Kidney (tissue), 14 donors: ENCODE data around the gene LAMA4. TPM values are rescaled to one million over a fixed set of nuclear protein-coding genes. Genes with fewer than 3 reads are reported as not detected.

Source experiments
- DNase-seq, 5 donors: peaks; one replicate each; pipeline ENCODE4 v3.0.0-alpha.2; 2013 to 2020
- FAIRE-seq: peaks from 2 replicates; lab custom pipeline; 2012; peaks lifted over from hg19 to GRCh38; lab: Jason Lieb, UNC
- H3K27ac ChIP-seq, 2 donors: one replicate each; pipeline ENCODE4 v1.7.0; 2013; ENCODE audit warnings: low read depth in 2 of 2, low read length in 2 of 2, inconsistent platforms in 1 of 2
- H3K27me3 ChIP-seq: one replicate; pipeline ENCODE4 v1.7.1; 2013; ENCODE audit warnings: low read length, inconsistent platforms; ENCODE audit not compliant: control insufficient read depth, insufficient read depth
- H3K36me3 ChIP-seq, 3 donors: one replicate each; pipeline versions ENCODE4 v1.7.0 to v1.7.1; 2013; ENCODE audit warnings: low read length in 3 of 3, control low read depth in 1 of 3, inconsistent platforms in 1 of 3; ENCODE audit not compliant: insufficient read depth in 3 of 3, control insufficient read depth in 2 of 3
- H3K4me1 ChIP-seq, 3 donors: one replicate each; pipeline versions ENCODE4 v1.7.0 to v1.7.1; 2013; ENCODE audit warnings: low read length in 3 of 3, inconsistent platforms in 1 of 3, low read depth in 1 of 3; ENCODE audit not compliant: control insufficient read depth in 2 of 3, insufficient read depth in 2 of 3
- H3K4me3 ChIP-seq, 3 donors: one replicate each; pipeline versions ENCODE4 v1.7.0 to v1.8.1; 2013; ENCODE audit warnings: low read length in 3 of 3, control low read depth in 1 of 3, inconsistent platforms in 1 of 3
- H3K9ac ChIP-seq, 3 donors: one replicate each; pipeline versions ENCODE4 v1.7.0 to v1.7.1; 2013; ENCODE audit warnings: low read length in 3 of 3, control low read depth in 1 of 3, inconsistent platforms in 1 of 3
- H3K9me3 ChIP-seq, 3 donors: one replicate each; pipeline versions ENCODE4 v1.7.0 to v1.7.1; 2013; ENCODE audit warnings: low read length in 3 of 3, control low read depth in 1 of 3, inconsistent platforms in 1 of 3; ENCODE audit not compliant: control insufficient read depth in 2 of 3, insufficient read depth in 1 of 3
- intact Hi-C: fragments of 100-400 bp; cut with DNase I; formaldehyde crosslinking; loops from one replicate; pipeline ENCODE4 v1.11.1; 2022
- polyA plus RNA-seq: library from polyadenylated mRNA; stranded (reverse); fragments of 350-450 nt; fragmentation: Illumina TruSeq; extraction: RNeasy Lipid Tissue Mini Kit (QIAGEN cat#74804); gene quantifications from one replicate; pipeline ENCODE4 v1.2.3, GENCODE V29; 2014; ENCODE audit warnings: low read depth, low replicate concordance; ENCODE audit not compliant: insufficient read depth
- total RNA-seq: library from RNA; stranded (reverse); fragmentation: NEBNext Ultra II Directional; extraction: Animal tissue kit (Norgen Biotek cat#: 25700); gene quantifications from one replicate; pipeline ENCODE4 v1.2.1, GENCODE V29; 2021
- TF ChIP-seq, protein P1 (sequence below): IDR thresholded peaks from 3 replicates; pipeline ENCODE4 v1.5.1; 2012; ENCODE audit warnings: mild to moderate bottlenecking, moderate library complexity, borderline replicate concordance; ENCODE audit not compliant: insufficient read depth; ENCODE audit errors: extremely low read depth
- donor health status: control.
- donor health status: control.
- donor health status: control.
- donor health status: control.
- donor health status: control.
- donor health status: DM: yes; HTN: yes; CAD: no.
- donor health status: Normal renal cell carcinoma (clear cell type).

Gene LAMA4
- total and polyA plus RNA-seq, 2 donors from 2014 or later, result 5.6 to 20.7 TPM

DNA sequence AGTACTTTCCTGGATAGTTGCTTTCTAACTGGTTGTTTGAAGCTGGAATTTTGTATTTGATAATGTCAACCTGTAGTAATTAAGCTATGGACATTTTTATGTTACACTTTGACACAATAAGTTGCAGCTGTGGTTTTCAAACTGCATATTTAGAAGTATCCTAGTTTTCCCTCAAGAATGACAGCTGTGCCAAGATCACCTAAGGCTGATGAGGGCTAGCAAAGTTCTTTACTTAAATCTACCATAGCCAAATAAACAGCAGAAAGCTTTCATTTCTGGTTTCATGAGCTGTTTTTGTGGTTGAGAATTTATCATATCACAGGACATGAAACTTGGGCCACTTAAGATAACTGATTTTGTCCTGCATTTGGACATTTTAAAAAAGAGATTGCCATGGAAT lies 136.3 kb downstream of the LAMA4 start:
- Histone ChIP-seq H3K36me3 (peaks cover 0 to 4% (median 3%) of the 10 kb centered on the region in 3 donors), H3K4me1 (no peaks in the 10 kb centered on the region), H3K27ac (no peak overlapping the region), H3K27me3 (no peaks in the 10 kb centered on the region), H3K9ac (no peak overlapping the region), H3K4me3 (no peak overlapping the region), H3K9me3 (no peaks in the 10 kb centered on the region)
- FAIRE-seq, result no peak
- no peak for DNase-seq
- intact Hi-C loops, result no loop called here
- TF ChIP-seq, protein P1, sequence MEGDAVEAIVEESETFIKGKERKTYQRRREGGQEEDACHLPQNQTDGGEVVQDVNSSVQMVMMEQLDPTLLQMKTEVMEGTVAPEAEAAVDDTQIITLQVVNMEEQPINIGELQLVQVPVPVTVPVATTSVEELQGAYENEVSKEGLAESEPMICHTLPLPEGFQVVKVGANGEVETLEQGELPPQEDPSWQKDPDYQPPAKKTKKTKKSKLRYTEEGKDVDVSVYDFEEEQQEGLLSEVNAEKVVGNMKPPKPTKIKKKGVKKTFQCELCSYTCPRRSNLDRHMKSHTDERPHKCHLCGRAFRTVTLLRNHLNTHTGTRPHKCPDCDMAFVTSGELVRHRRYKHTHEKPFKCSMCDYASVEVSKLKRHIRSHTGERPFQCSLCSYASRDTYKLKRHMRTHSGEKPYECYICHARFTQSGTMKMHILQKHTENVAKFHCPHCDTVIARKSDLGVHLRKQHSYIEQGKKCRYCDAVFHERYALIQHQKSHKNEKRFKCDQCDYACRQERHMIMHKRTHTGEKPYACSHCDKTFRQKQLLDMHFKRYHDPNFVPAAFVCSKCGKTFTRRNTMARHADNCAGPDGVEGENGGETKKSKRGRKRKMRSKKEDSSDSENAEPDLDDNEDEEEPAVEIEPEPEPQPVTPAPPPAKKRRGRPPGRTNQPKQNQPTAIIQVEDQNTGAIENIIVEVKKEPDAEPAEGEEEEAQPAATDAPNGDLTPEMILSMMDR, result no peak

DNA sequence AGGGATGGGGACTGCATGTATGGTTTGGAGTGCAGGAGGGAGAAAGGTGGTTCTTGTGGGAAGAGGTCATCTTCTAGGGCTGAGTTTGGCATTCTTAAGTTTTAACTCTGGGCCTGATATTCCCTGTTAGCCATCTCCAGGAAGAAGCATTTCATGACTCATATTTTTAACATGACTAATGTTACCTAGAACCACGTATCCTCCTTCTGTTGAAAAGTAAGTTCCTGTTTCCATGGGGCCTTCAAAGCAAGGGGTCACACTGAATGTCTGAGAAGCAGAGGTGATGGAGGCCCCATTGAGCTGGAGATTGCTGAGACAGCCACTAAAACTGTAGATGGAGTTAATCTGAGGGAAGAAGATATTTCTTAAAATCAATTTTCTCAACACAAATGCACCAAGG lies 136.8 kb downstream of the LAMA4 start:
- H3K27me3 ChIP-seq, result no peaks in the 10 kb centered on the region
- H3K4me1 ChIP-seq, result no peaks in the 10 kb centered on the region
- TF ChIP-seq, protein P1, result no peak
- intact Hi-C loops, result no loop called here
- H3K27ac ChIP-seq, result no peak overlapping the region
- peaks cover 0 to 4% (median 3%) of the 10 kb centered on the region in 3 donors for H3K36me3 ChIP-seq
- H3K4me3 ChIP-seq, result no peak overlapping the region
- no peak for FAIRE-seq
- H3K9ac ChIP-seq, result no peak overlapping the region
- DNase-seq, result no peak
- H3K9me3 ChIP-seq, result no peaks in the 10 kb centered on the region

DNA sequence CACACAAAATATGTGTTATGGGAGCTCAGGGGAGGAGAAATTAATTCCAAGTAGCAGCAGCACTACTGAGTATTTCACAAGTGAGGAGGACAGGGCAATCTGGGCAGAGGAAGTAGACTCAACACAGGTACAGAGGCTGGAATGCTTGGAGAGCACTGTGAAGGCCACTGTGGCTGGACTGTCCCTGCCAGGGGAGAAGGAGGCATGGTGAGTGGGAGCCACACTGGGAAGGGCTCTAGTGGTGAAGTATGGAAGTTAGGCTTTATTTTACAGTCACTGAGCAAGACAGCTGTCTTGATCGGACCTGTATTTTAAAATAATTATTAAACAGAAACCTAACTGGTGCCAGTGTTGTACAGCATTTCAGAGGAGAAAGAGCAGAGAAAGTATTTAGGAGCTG lies 138.1 kb downstream of the LAMA4 start:
- intact Hi-C loops, result no loop called here
- H3K36me3 ChIP-seq, result peaks cover 0 to 4% (median 3%) of the 10 kb centered on the region in 3 donors

More for the DNA sequence above, 138.1 kb downstream of the LAMA4 start:
- TF ChIP-seq, protein P1, result no peak
- Histone ChIP-seq H3K27ac (no peak overlapping the region), H3K4me1 (no peaks in the 10 kb centered on the region), H3K9ac (no peak overlapping the region), H3K27me3 (no peaks in the 10 kb centered on the region), H3K9me3 (no peaks in the 10 kb centered on the region), H3K4me3 (no peak overlapping the region)
- FAIRE-seq (no peak), DNase-seq (no peak)
